Articular chondrocyte of knee joint (primary cell): ENCODE results near the gene GAN. TPM values are rescaled to one million over a fixed set of nuclear protein-coding genes. Genes with fewer than 3 reads are reported as not detected.

Source experiments
- total RNA-seq: library from RNA; depleted of rRNA; stranded (reverse); fragments of >200 nt; gene quantifications from 2 replicates; pipeline ENCODE4 v1.2.3, GENCODE V29; 2012

The GAN gene, protein sequence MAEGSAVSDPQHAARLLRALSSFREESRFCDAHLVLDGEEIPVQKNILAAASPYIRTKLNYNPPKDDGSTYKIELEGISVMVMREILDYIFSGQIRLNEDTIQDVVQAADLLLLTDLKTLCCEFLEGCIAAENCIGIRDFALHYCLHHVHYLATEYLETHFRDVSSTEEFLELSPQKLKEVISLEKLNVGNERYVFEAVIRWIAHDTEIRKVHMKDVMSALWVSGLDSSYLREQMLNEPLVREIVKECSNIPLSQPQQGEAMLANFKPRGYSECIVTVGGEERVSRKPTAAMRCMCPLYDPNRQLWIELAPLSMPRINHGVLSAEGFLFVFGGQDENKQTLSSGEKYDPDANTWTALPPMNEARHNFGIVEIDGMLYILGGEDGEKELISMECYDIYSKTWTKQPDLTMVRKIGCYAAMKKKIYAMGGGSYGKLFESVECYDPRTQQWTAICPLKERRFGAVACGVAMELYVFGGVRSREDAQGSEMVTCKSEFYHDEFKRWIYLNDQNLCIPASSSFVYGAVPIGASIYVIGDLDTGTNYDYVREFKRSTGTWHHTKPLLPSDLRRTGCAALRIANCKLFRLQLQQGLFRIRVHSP
- total RNA-seq: 9.1 and 10.7 TPM in 2 replicates

DNA sequence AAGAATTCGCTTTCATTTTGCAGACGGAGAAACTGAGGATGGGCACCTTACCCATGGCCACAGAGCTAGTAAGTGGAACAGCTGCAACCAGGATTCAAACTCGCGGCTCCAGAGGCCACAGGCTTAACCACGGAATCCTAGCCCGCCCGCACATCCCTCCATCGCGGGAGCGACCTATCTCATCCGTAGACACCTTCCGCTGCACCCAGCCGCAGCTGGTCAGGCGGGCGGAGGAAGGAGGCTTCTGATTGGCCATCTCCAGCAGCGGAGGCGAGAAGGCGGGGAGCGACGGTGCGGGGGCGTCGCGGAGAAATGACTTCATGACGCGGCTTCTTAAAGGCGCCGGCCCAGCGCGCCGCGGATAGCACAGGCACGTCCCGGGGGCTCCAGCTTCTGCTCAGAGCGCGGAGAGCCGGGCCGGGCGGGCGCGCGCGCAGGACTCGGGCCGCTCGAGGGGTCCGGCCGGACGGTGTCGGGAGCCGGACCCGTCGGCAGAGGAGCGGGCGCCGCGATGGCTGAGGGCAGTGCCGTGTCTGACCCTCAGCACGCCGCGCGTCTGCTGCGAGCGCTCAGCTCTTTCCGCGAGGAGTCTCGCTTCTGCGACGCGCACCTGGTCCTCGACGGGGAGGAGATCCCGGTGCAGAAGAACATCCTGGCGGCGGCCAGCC lies at the start of gene GAN:
GAN (plus strand) TSS at position 360 of the 668 bp plus-strand sequence; CDS start at position 512, 152 bp downstream.

Other genes with a start within 250 kb of the GAN start
- gene C16orf46, start 237.7 kb upstream of the GAN start, total RNA-seq: 0.52 and 0.54 TPM in 2 replicates
- 20.1 and 26.8 TPM in 2 replicates for gene GCSH, start 218.6 kb upstream of the GAN start, total RNA-seq
- gene BCO1, start 76.3 kb upstream of the GAN start, total RNA-seq: not detected in 2 replicates
- 9.1 and 15.2 TPM in 2 replicates for gene CMIP, start 129.8 kb downstream of the GAN start, total RNA-seq